GM12892 (cell line): ENCODE data around the gene ZNF792.

Experiments used
- POLR2AphosphoS5 ChIP-seq: IDR thresholded peaks from 2 replicates; pipeline ENCODE4 v1.6.1; 2011; ENCODE audit warnings: low read depth, low read length, control low read depth
- TAF1 ChIP-seq: IDR thresholded peaks from 2 replicates; pipeline ENCODE4 v1.6.1; 2011; ENCODE audit warnings: low read depth, mild to moderate bottlenecking, control low read depth, low read length, borderline replicate concordance

GRCh38 chr19:34926685-34927375, 37.2 kb downstream of the ZNF792 start, which contains the start of gene ZNF30:
- TF ChIP-seq TAF1, result no peak
- peak; percentile 51; the same call in 1 of the 2 replicates for TF ChIP-seq POLR2AphosphoS5
